GM18873 (cell line): Measurements from ENCODE around the gene CYP4F8.
"Not testable (repeated sequence)": the region's sequence is repeated elsewhere in the genome, so short reads cannot be mapped to it uniquely, and the experiment has no call there.

ENCODE experiments used
- ATAC-seq: cut with Tn5 transposase; IDR thresholded peaks from one replicate; pipeline ENCODE4 v1.9.1; 2021; ENCODE audit warnings: mild to moderate bottlenecking, moderate library complexity, moderate number of reproducible peaks; ENCODE audit not compliant: unreplicated experiment, low FRiP score

The CYP4F8 gene

DNA sequence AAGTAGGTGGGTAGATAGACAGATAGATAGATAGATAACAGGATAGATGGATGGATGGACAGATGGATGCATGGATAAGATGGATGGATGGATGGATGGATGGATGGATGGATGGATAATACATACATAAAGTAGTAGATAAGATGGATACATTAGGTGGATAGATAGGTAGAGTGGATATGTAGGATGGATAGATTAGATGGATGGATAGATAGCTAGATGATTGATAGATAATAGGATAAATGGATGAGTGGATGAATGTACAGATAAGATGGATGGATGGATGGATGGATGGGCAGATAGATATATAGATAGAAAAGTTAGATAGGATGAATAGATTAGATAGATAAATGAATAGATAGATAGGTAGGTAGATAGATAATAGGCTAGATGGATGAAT is 27.8 kb downstream of the CYP4F8 start:
- ATAC-seq, result no peak

DNA sequence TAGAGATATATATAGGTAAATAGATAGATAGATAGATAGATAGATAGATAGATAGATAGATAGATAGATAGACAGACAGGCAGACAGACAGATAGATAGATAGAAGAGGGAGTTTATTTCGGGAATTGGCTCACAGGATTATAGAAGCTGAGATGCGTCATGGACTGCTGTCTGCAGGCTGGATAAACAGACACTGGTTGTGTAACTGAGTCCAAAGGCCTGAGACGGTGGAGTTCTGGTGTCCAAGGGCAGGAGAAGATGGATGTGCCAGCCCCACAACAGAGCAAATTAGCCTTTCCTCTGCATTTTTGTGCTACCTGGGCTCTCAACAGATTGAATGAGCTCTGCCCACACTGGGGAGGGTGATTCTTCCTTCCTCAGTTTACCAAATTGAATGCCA is 28.4 kb downstream of the CYP4F8 start:
- ATAC-seq, result no peak

DNA sequence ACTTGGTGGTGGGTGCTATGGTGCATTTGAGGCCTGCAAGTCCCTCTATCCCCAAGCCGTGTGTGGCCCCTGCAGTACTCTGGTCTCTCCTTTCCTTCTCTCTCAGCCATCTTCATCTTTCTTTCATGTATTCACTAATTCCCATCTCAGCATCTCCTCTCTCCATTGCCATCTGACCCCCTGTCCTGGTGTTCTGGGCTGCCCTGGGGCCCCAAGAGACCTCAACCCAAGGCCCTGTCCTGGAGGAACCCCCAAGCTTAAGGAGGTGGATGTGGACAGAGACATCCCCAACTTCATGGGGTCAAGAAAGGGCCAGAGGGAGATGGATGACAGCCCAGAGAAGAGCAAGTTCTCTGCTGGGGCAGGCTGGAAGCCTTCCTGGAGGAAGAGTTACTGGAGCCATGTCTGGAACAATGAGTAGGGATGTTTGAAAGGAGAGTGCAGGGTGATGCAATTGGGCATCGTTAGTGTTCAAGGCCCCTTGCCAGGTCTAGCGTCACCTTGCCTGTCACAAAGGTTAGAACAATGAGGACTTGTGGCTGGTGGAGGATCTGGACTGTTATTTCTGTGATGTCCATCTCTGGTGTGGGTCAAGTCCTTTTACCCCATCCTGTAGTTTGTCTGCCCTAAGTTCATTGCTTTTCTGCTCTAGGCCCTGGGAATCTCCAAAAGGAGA is 29.2 kb downstream of the CYP4F8 start:
- ATAC-seq, result no peak

DNA sequence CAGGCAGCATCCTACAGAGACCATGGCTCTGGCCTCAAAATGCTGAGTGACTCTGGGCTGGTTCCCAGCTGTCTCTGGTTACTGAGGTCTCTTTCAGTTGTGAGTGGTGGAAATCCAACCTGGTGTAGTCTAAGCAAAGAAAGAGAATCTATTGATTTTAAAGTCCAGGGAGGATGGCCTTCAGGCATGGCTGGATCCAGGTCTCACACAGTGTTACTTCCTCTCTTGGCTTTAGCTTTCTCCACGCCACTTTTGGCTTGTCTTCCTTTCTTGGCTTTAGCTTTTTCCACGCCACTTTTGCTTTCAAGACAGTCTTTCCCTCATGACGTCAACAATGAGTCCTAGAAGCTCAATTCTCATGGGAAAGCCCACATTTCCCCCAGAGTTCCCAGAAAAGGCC is 29.8 kb downstream of the CYP4F8 start:
- no peak for ATAC-seq

DNA sequence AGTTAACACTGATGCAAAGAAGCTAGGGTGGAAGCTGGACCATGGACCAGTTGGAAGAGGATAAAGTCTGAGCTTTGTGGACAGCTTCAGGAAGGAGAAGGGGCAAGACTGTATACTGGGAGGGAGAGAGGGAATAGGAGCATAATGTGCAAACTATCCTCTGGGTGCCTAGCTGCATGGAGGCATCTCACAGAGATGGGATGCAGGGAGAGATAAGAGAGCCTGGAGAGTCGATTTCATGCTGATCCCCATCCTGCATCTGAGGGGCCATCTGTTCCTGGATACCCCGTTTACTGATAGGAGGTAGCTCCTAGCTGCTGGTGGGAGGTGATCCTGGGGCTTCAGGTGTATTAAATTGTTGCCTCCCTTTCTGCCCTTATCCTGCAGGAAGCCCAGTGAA is 34.5 kb downstream of the CYP4F8 start:
- no peak for ATAC-seq

DNA sequence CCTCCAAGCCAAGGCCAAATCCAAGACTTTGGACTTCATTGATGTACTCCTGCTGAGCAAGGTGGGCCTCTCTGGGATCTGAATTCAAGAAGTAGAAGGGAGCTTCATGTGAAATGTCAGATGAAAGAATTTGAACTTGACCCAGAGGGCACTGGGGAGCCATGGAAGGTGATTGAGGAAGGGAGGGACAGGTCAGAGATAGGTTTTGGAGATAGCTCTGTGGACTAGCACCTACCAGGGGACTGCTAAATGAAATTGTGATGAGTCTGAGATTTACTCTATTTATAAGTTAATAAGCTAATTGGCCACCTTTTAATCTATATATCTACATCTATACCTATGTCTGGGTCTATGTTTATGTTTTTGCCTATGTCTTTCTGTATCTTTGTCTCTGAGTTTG is 35.1 kb downstream of the CYP4F8 start:
- not testable (repeated sequence) for ATAC-seq

DNA sequence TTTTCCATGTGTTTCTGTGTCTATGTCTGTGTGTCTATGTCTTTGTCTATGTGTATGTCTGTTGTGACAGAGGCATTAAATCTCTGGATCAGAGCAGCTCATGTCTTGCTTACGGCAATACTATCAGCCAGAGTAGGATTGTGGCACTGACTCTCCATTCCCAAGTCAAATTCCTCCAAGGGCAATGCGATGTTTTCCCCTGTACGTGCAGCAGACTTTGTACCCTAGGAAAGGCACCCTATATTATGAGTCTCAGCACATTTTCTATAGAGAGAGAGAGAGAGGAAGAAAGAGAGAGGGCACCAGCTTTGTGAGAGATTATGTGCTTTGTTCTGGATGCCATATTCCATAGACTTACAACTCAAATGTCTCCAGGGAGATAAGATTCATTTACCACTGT is 36.8 kb downstream of the CYP4F8 start:
- no peak for ATAC-seq

DNA sequence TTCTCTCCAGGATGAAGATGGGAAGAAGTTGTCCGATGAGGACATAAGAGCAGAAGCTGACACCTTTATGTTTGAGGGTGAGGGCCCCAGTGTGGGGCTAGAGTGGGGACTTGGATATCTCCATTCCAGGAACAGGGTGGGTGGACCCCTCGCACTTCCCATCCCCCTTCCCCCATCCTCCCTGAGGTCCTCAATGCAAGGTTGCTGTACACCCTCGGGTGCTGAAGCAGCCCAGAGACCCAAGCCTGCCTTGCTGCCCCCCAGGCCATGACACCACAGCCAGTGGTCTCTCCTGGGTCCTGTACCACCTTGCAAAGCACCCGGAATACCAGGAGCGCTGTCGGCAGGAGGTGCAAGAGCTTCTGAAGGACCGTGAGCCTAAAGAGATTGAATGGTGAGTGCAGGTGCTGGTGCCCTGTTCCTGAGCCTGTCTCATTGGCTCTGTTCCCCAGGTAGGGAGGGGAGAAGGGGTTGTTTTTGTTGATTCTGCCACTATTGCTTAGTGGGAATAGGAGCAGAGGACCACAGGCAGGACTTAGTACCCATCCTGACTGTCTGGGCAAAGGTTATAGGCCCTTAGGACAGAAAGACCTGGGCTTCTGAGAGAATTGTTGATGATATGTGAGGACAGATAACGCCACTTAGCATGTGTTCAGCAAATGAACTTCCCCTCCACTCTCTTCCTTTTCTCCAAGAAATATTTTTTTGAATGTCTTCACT is 37.7 kb downstream of the CYP4F8 start:
- no peak for ATAC-seq

DNA sequence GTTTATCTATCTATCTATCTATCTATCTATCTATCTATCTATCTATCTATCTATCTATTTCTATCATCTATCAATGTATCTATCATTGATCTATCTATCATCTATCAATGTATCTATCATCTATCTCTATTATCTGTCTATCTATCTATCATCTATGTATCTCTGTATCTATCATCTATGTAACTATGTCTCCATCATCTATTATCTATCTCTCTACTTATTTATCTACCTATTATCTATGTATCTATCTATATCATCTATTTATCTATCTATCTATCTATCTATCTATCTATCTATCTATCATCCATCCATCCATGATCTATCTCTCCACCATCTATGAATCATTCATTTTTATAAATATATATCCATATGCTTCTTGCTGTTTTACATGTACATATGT is 41.4 kb downstream of the CYP4F8 start:
- ATAC-seq, result no peak

DNA sequence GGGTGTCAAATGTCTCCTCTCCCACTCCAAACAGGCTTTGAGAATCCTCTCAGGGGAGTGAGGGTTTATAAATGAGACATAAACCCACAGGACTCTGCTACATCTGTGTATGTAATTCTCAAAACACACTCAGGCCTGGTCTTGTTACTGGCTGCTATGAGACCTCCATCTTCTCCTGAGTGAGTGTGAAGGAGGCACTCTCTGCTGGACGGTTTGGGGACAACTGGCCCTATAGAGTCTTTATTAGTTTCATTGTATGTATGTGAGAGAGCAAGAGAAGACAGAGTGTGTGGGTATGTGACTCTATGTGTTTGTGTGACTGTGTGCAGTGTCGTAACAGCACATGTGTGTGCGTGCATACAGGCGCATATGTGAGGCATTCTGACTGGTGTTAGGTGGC is 48.2 kb downstream of the CYP4F8 start:
- no peak for ATAC-seq

DNA sequence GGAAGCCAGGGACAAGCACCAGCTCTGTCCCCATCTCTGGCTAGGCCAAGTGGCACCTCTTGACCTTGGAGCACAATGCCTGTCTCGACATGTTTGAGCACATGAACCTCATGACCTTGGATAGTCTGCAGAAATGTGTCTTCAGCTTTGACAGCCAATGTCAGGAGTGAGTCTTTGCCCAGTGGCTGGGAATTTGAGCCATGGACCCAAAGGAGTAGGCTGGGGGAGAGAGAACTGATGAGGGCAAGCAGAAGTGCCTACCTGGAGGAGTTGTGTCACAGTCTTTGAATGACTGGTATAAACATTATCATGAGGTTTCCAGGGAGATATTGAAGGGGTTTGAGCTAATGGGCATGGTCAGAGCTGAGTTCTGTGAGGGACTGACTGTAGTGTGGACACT is 51.2 kb downstream of the CYP4F8 start:
- ATAC-seq, result no peak

DNA sequence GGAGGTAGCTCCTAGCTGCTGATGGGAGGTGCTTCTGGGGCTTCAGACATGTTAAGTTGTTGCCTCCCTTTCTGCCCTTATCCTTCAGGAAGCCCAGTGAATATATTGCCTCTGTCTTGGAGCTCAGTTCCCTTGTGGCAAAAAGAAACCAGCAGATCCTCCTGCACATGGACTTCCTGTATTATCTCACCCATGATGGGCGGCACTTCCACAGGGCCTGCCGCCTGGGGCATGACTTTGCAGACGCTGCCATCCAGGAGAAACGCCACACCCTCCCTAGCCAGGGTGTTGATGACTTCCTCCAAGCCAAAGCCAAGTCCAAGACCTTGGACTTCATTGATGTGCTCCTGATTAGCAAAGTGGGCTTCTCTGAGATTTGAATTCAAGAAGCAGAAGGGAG is 51.9 kb downstream of the CYP4F8 start:
- ATAC-seq, result no peak

DNA sequence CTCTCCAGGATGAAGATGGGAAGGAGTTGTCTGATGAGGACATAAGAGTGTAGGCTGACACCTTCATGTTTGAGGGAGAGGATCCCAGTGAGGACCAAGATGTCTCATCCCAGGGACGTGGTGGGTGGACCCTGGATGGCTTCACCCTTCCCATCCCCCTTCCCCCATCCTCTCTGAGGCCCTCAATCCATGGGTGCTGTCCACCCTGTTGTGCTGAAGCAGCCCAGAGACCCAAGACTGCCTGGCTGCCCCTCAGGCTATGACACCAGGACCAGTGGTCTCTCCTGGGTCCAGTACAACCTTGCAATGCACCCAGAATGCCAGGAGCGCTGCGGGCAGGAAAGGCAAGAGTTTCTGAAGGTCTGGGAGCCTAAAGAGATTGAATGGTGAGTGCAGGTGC is 54.4 kb downstream of the CYP4F8 start:
- no peak for ATAC-seq

DNA sequence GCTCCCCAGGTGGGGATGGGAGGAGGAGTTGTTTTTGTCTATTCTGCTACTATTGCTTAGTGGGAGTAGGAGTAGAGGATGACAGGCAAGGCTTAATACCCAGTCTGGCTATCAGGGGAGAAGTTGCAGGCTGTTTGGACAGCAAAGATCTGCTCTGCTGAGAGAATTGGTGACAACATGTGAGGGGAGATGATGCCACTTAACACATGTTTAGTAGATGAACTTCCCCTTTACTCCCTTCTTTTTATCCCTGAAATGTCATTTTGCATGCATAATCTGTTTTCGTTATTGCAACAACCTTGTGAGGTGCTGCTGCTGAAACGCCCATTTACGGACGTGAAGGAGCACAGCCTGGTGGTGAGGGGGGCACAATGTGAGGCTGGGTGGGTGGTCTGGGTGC is 54.9 kb downstream of the CYP4F8 start:
- ATAC-seq, result no peak

DNA sequence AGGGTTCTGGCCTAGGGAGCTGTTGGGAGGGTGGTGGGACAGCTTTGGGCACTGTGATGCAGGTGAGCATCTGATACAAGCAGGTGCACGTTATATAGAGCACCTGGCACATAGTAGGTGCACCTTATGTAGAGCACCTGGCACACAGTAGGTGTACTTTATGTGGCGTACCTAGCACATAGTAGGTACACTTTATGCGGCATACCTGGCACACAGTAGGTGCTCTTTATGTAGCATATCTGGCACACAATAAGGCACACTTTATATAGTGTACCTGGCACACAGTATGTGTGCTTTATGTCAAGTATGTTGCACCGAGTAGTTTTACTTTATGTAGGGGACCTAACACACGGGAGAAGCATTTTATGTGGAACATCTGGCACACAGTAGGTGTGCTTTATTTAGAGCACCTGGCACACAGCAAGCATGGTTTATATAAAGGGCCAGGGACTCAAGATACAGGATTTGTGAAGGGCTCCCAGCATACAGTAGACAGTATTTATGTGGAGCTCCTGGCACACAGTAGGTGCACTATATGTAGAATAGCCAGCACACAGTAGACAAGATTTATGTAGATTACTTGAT is 56.3 kb downstream of the CYP4F8 start:
- no peak for ATAC-seq

DNA sequence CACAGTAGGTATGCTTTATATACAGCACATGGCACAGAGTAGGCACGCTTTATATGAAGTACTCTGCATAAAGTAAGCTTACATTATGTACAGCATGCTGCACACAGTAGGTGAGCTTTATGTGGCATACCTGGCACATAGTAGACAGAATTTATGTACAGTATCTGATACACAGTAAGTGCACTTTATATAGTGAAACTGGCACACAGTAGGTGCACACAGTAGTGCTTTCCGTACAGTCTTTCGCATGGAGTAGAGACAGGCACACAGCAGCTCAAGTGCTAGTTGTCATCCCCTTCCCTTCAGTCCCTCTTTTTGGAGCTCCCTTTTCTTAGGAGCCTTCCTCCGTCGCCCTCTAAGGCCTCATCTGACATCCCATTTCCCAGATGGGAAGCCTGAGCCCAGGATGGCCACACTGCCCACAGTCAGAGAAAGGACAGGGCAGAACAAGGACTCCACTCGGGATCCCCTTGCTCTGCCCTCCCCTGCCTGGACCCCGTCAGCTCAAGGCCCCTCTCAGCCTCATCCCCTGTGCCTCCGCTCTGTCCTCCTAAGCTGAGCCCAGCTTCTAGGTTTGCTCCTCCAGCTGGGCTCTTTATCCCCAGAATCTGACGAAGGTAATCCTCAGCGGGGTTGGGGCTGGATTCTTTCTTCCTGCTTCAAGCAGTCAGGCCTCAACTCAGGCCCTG is 57.0 kb downstream of the CYP4F8 start:
- no peak for ATAC-seq

DNA sequence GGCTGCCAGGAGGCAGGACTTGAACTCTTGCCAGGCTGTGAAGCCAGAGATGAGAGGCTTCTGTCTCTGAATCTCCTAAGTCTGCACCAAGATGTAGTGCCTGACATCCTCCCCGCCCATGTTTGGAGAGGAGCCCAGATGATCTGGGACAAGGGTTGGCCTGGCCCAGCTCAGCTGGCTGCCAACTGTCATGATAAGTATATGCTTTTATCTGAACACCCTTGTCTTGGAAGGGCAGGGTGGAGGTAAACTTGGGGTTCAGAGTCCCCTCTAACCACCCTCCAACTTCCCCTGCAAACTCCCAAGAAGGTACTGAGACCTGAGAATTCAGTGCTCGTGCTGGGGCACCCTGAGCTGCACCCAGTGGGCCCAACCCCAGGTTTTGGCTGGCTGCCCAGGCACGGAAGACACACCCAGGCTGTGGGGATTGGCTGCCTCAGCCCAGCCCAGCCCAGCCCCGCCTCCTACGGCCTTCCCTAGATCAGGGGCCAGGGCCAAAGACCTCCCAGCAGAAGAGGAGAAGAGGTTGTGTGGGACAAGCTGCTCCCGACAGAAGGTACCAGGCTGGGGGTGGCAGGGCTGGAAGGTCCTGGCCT is 57.7 kb downstream of the CYP4F8 start, which contains the start of gene CYP4F12:
Gene CYP4F12, plus strand, starts transcription at position 508 of the 596 bp plus-strand sequence. CDS start 443 bp downstream, outside the sequence.
- no peak for ATAC-seq

DNA sequence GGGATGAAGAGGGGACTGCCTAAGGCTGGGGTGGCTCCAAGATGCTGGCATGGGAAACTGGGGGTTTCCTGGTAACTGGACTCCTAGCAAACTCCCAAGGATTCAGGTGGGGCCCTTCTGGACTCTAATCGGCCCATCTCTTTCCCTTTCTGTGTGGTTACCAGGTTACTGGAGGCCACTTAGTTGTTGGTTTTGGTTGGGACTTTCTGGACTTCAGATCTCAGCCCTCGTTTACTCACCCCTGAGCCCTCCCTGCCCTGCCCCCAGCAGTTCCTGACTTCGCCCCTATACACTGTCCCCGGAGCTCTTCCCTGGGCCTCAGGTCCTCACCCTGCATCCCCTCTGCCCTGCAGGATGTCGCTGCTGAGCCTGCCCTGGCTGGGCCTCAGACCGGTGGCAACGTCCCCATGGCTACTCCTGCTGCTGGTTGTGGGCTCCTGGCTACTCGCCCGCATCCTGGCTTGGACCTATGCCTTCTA is 58.2 kb downstream of the CYP4F8 start:
- no peak for ATAC-seq

DNA sequence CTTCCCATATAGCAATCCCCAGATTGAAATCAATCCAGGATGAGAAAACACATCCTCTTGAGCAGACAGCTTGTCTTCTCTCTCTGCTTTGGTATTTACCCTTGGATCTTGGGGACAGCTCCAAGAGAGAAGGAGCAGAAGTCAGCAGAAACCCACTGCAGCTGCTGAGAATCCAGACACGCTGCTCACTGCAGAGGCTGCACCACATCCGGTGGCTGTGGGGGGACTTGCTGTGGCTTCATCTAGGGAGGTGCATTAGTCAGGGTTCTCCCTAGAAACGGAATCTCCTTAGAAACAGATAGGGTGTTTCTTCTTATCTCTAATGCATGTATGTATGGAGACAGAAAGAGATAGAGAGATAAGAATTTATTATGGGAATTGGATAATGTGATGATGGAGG is 60.5 kb downstream of the CYP4F8 start:
- no peak for ATAC-seq

DNA sequence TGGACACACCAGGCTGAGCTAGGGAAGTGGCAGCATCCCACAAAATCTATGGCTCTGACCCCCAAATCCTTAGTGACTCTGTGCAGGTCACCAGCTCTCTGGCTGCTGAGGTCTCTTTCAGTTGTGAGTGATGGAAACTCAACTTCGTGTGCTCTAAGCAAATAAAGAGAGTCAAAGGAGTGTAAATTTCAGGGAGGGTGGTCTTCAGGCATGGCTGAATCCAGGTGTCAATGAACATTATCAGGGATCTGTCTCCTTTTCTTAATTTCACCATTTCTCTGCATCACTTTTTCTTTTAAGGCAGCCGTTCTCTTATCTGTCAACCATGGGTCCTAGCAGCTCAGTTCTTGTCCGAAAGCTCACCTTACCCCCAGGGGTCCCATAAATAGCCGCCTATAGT is 64.1 kb downstream of the CYP4F8 start:
- ATAC-seq, result no peak

DNA sequence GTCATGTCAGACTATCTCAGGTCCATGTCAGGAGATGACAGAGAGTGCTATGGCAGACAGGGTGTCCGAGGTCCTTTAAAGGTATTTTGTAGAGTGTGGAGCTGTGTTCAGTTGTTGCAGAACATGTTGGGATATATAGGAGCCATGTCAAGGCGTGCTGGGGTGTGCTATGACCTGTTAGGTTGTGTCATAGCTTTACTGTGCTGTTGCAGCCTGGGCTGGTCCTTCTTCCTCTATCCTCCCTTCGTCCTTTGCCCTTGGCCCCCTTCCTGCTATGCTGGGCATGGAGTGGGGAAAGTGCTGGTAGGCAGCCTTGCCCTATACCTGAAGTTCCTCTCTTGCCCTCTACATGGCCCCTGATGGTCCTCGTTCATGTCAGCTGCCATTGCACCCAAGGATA is 64.8 kb downstream of the CYP4F8 start:
- ATAC-seq, result not testable (repeated sequence)
